ENCODE measurements around the gene ST7.

Gene ST7

DNA sequence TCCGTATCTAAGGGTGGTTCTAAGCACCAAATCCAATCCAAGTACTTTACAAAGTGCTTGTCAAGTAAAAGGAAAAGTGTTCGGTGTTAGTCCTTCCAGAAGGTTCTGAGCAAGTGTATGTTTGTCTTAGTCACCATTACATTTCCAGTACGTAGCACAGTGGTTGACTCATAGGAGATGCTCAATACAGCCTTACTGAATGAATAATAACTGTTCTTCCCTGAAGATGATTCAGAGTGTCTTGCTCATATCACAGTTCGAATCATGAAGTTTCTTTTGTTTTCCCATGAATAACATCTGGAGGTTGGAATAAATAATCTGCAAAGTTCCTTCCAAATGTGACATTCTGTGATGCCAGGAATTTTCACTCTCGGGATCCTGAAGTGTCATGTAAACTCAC lies 316.1 kb downstream of the ST7 start:
- ATAC-seq: peak; percentile 95
- TF ChIP-seq ZFP3 (CRISPR knock-in tag; IDR thresholded peaks at IDR 0.05) (peak; percentile 29; the same call in 1 of the 2 replicates), PPARA (CRISPR knock-in tag; IDR thresholded peaks at IDR 0.05; ENCODE audit: borderline replicate concordance) (no peak)

DNA sequence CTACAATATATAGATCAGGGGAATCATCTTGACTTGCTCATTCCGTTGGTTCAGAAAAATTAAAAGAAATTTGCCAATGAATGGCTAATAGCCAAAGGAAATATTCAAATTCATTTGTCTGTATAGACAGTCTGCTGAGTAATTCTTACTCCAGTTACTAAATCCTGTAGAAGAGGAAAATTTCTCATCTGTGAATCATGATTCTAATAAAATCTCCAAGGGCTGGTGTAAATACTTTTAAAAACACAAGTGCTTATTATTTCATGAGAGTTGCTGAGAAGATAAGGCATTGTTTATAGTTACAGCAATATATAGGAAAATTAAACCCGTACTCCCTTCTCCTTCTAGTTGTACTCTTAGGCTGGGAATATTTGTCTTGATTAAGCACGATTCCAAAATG lies 316.6 kb downstream of the ST7 start:
- TF ChIP-seq ZNF565 (CRISPR knock-in tag; conservative IDR thresholded peaks at IDR 0.05; ENCODE audit: low read depth) (no peak), ARNTL (CRISPR knock-in tag; IDR thresholded peaks at IDR 0.05; ENCODE audit: borderline replicate concordance, low read depth) (no peak), TOX (CRISPR knock-in tag; IDR thresholded peaks at IDR 0.05; ENCODE audit: borderline replicate concordance) (no peak), ZFP30 (CRISPR knock-in tag; IDR thresholded peaks at IDR 0.05) (no peak), ZFP3 (CRISPR knock-in tag; IDR thresholded peaks at IDR 0.05) (no peak), ZNF8 (CRISPR knock-in tag; IDR thresholded peaks at IDR 0.05) (no peak), CSDC2 (CRISPR knock-in tag; IDR thresholded peaks at IDR 0.05) (no peak), PPARA (CRISPR knock-in tag; IDR thresholded peaks at IDR 0.05; ENCODE audit: borderline replicate concordance) (no peak), BACH2 (CRISPR knock-in tag; IDR thresholded peaks at IDR 0.05; ENCODE audit: borderline replicate concordance) (no peak), ISL1 (CRISPR knock-in tag; IDR thresholded peaks at IDR 0.05) (no peak; the same call in 1 of the 2 replicates), GLIS3 (CRISPR knock-in tag; IDR thresholded peaks at IDR 0.05) (no peak)
- TF ChIP-seq, protein P1, sequence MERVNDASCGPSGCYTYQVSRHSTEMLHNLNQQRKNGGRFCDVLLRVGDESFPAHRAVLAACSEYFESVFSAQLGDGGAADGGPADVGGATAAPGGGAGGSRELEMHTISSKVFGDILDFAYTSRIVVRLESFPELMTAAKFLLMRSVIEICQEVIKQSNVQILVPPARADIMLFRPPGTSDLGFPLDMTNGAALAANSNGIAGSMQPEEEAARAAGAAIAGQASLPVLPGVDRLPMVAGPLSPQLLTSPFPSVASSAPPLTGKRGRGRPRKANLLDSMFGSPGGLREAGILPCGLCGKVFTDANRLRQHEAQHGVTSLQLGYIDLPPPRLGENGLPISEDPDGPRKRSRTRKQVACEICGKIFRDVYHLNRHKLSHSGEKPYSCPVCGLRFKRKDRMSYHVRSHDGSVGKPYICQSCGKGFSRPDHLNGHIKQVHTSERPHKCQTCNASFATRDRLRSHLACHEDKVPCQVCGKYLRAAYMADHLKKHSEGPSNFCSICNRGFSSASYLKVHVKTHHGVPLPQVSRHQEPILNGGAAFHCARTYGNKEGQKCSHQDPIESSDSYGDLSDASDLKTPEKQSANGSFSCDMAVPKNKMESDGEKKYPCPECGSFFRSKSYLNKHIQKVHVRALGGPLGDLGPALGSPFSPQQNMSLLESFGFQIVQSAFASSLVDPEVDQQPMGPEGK (CRISPR knock-in tag; IDR thresholded peaks at IDR 0.05; ENCODE audit: borderline replicate concordance): no peak
- TF ChIP-seq, protein P2, sequence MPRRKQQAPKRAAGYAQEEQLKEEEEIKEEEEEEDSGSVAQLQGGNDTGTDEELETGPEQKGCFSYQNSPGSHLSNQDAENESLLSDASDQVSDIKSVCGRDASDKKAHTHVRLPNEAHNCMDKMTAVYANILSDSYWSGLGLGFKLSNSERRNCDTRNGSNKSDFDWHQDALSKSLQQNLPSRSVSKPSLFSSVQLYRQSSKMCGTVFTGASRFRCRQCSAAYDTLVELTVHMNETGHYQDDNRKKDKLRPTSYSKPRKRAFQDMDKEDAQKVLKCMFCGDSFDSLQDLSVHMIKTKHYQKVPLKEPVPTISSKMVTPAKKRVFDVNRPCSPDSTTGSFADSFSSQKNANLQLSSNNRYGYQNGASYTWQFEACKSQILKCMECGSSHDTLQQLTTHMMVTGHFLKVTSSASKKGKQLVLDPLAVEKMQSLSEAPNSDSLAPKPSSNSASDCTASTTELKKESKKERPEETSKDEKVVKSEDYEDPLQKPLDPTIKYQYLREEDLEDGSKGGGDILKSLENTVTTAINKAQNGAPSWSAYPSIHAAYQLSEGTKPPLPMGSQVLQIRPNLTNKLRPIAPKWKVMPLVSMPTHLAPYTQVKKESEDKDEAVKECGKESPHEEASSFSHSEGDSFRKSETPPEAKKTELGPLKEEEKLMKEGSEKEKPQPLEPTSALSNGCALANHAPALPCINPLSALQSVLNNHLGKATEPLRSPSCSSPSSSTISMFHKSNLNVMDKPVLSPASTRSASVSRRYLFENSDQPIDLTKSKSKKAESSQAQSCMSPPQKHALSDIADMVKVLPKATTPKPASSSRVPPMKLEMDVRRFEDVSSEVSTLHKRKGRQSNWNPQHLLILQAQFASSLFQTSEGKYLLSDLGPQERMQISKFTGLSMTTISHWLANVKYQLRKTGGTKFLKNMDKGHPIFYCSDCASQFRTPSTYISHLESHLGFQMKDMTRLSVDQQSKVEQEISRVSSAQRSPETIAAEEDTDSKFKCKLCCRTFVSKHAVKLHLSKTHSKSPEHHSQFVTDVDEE (CRISPR knock-in tag; IDR thresholded peaks at IDR 0.05): no peak
- TF ChIP-seq, protein P3, sequence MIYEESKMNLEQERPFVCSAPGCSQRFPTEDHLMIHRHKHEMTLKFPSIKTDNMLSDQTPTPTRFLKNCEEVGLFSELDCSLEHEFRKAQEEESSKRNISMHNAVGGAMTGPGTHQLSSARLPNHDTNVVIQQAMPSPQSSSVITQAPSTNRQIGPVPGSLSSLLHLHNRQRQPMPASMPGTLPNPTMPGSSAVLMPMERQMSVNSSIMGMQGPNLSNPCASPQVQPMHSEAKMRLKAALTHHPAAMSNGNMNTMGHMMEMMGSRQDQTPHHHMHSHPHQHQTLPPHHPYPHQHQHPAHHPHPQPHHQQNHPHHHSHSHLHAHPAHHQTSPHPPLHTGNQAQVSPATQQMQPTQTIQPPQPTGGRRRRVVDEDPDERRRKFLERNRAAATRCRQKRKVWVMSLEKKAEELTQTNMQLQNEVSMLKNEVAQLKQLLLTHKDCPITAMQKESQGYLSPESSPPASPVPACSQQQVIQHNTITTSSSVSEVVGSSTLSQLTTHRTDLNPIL (CRISPR knock-in tag; IDR thresholded peaks at IDR 0.05; ENCODE audit: low read depth): no peak
- TF ChIP-seq, protein P4, sequence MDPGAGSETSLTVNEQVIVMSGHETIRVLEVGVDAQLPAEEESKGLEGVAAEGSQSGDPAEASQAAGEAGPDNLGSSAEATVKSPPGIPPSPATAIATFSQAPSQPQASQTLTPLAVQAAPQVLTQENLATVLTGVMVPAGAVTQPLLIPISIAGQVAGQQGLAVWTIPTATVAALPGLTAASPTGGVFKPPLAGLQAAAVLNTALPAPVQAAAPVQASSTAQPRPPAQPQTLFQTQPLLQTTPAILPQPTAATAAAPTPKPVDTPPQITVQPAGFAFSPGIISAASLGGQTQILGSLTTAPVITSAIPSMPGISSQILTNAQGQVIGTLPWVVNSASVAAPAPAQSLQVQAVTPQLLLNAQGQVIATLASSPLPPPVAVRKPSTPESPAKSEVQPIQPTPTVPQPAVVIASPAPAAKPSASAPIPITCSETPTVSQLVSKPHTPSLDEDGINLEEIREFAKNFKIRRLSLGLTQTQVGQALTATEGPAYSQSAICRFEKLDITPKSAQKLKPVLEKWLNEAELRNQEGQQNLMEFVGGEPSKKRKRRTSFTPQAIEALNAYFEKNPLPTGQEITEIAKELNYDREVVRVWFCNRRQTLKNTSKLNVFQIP (CRISPR knock-in tag; IDR thresholded peaks at IDR 0.05; ENCODE audit: borderline replicate concordance, low read depth): no peak
- peak; percentile 82 for ATAC-seq

DNA sequence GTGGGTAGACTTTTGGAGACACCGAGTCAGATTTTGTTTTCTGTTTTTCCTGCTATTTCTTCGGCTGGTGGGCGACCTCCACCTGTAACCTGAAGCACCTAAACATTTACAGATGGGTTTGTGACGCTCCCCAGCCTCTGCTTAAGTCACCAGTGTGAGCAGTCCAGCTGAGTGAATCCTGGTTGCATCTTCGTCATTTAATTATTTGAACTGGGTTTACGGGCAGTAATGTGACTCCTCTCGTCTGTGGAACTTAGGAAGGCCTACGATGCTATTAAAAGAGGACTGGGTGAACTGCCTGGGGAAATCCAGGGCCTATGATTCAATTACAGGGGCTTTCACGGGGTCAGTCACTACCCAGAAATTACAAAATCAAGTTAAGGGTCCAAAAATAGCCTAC lies 317.1 kb downstream of the ST7 start:
- no peak for TF ChIP-seq OSR1 (CRISPR knock-in tag; IDR thresholded peaks at IDR 0.05)
- TF ChIP-seq, protein P3 (CRISPR knock-in tag; IDR thresholded peaks at IDR 0.05; ENCODE audit: low read depth): no peak
- ATAC-seq: peak; percentile 72

DNA sequence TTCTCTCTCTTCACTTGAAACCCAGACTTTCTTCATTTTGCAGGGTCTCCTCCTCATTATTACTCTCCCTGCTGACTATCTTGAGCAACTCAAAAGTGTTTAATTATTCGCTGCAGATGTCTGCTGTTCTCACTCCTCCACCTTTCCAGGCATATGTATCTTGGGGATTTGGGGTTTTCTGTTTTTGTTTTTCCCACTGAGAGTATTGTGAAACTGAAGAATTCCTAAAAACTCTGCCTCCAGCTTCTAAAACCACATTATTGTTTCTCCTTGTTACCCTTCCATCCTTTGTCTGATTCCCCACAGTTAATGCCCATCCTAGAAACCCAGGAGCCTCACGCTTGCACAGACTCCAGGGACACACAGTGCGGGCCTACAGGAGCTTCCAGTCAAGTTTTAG lies 318.3 kb downstream of the ST7 start:
- TF ChIP-seq PPARA (CRISPR knock-in tag; IDR thresholded peaks at IDR 0.05; ENCODE audit: borderline replicate concordance) (no peak), RARB (CRISPR knock-in tag; IDR thresholded peaks at IDR 0.05) (no peak), OSR1 (CRISPR knock-in tag; IDR thresholded peaks at IDR 0.05) (no peak), GLIS3 (CRISPR knock-in tag; IDR thresholded peaks at IDR 0.05) (no peak), ZNF565 (CRISPR knock-in tag; conservative IDR thresholded peaks at IDR 0.05; ENCODE audit: low read depth) (no peak)
- ATAC-seq: no peak

Data from SK-N-SH treated with all-trans-retinoic acid at 6 μM for 48 hours (cell line).